ENCODE data around the gene GDF9. TPM values are rescaled to one million over a fixed set of nuclear protein-coding genes. Genes with fewer than 3 reads are reported as not detected.

The GDF9 gene
- total RNA-seq, 1 experiment from 2014 or later, result 0.51 TPM

DNA sequence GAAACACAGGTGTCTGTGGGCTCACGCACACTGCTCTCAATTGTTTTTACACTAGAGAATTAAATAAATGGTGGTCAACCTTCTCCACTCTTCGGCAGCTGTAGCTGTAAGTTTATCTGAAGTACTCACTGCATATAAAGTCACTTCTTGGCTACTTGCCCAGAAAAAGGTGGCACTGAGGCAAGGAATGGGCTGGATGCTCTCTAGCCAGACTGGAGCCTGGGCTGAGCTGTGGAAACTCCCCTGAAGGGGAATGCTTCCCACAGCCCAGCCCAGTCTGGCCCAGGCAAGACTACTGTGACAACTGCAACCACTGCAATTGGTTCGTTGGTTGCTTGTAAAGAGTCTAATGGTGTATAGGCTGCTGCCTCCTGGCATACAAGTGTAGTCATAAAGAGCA lies 11.7 kb upstream of the GDF9 start:
- H3K27me3 Mint-ChIP-seq (ENCODE audit: insufficient read depth, unreplicated experiment), result no peaks in the 10 kb centered on the region
- H3K4me3 Mint-ChIP-seq (ENCODE audit: unreplicated experiment), result no peak overlapping the region
- POLR2A ChIA-PET, result interaction anchor here (1.0 kb wide), 1 partner anchor 11 kb away, joined by 11 read pairs; the partner anchor contains the start of genes GDF9 and UQCRQ
- no peaks in the 10 kb centered on the region for H3K9me3 Mint-ChIP-seq (ENCODE audit: unreplicated experiment)
- no peak overlapping the region for H3K27ac Mint-ChIP-seq (ENCODE audit: low read depth, unreplicated experiment)
- intact Hi-C loops (cut with micrococcal nuclease), result no loop called here
- DNase-seq (ENCODE audit: unreplicated experiment), result peak; percentile 28
- TF ChIP-seq, protein P1, sequence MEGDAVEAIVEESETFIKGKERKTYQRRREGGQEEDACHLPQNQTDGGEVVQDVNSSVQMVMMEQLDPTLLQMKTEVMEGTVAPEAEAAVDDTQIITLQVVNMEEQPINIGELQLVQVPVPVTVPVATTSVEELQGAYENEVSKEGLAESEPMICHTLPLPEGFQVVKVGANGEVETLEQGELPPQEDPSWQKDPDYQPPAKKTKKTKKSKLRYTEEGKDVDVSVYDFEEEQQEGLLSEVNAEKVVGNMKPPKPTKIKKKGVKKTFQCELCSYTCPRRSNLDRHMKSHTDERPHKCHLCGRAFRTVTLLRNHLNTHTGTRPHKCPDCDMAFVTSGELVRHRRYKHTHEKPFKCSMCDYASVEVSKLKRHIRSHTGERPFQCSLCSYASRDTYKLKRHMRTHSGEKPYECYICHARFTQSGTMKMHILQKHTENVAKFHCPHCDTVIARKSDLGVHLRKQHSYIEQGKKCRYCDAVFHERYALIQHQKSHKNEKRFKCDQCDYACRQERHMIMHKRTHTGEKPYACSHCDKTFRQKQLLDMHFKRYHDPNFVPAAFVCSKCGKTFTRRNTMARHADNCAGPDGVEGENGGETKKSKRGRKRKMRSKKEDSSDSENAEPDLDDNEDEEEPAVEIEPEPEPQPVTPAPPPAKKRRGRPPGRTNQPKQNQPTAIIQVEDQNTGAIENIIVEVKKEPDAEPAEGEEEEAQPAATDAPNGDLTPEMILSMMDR (IDR thresholded peaks at IDR 0.05; ENCODE audit: unreplicated experiment), result no peak
- H3K4me1 Mint-ChIP-seq (ENCODE audit: insufficient read depth, unreplicated experiment), result peaks cover 3% of the 10 kb centered on the region
- BruUV-seq (replicated peaks), result no TSS peak
- CTCF ChIA-PET, result interaction anchor here (0.5 to 8.9 kb wide), 5 partner anchors 11 to 691 kb away, joined by 3 to 68 read pairs (median 7); partner anchors contain the start of genes GDF9, SHROOM1 and UQCRQ
- peaks cover 97% of the 10 kb centered on the region for H3K36me3 Mint-ChIP-seq (ENCODE audit: insufficient read depth, unreplicated experiment)

DNA sequence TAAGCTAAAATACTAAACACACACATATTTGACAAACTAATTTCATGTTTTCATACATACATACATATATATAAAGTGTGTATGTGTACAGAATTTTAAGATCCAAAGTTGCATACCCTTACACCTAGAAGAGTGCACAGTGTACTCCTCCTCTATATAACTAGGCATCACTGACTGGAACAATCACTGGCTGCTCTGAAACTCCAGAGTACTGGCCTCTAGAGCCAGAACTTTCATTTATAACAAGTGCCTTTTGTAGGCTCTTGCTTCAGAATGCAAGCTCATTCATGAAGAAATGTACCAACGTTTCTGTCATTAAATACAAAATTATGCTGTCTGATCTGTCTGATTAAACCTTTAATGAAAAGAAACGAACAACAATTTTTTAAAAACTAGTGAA lies 11.2 kb upstream of the GDF9 start:
- no TSS peak for BruUV-seq (replicated peaks)
- Mint-ChIP-seq H3K27me3 (ENCODE audit: insufficient read depth, unreplicated experiment) (no peaks in the 10 kb centered on the region), H3K9me3 (ENCODE audit: unreplicated experiment) (no peaks in the 10 kb centered on the region), H3K27ac (ENCODE audit: low read depth, unreplicated experiment) (no peak overlapping the region), H3K4me1 (ENCODE audit: insufficient read depth, unreplicated experiment) (no peaks in the 10 kb centered on the region), H3K4me3 (ENCODE audit: unreplicated experiment) (no peak overlapping the region), H3K36me3 (ENCODE audit: insufficient read depth, unreplicated experiment) (peaks cover 97% of the 10 kb centered on the region)
- intact Hi-C loops (cut with micrococcal nuclease), result no loop called here
- no peak for DNase-seq (ENCODE audit: unreplicated experiment)
- TF ChIP-seq, protein P1 (IDR thresholded peaks at IDR 0.05; ENCODE audit: unreplicated experiment), result no peak
- ChIA-PET CTCF (interaction anchor here (0.5 to 8.9 kb wide), 6 partner anchors 11 to 692 kb away, joined by 3 to 68 read pairs (median 6); partner anchors contain the start of genes GDF9, SHROOM1 and UQCRQ), POLR2A (interaction anchor here (1.0 to 1.8 kb wide), 3 partner anchors 11 to 85 kb away, joined by 3 to 11 read pairs (median 6); partner anchors contain the start of genes GDF9 and UQCRQ)

DNA sequence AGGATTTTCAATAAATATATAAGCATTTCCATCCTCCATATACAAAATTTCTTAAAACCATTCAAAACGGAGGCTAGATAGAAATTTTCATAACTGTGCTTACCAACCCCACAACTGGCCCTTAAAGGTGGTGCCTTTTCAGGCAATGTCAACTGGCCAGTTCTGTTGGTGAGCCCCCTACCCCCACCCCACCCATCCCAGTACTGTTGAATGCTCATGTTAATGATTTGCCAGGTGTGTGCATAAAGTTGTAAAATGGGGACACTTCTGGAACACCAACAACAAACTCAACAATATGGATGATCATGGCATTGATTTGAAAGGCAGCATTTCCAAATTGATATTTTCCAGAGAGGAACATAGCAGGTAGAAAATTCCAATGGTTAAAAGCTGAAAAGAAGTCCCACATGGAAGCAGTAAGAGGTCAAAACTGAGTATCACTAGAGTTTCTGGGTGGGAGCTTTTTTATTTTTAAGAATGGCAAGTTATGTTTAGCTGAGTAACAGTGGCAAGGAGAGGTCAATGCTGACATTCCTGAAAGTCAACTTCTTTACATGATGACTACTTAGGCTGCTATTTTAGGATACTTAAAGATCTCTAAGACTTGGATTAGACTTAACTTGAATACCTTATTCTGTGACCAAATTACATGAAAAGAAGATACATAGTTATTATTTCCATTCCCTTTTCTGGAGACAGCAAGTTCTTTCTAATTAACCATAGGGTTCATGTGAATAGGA lies 9.9 kb upstream of the GDF9 start:
- no peak for DNase-seq (ENCODE audit: unreplicated experiment)
- CTCF ChIA-PET, result interaction anchor here (0.6 to 8.9 kb wide), 4 partner anchors 10 to 46 kb away, joined by 3 to 68 read pairs (median 5); partner anchors contain the start of genes SHROOM1 and UQCRQ
- intact Hi-C loops (cut with micrococcal nuclease), result no loop called here
- Mint-ChIP-seq H3K36me3 (ENCODE audit: insufficient read depth, unreplicated experiment) (peaks cover 97% of the 10 kb centered on the region), H3K4me3 (ENCODE audit: unreplicated experiment) (no peak overlapping the region), H3K4me1 (ENCODE audit: insufficient read depth, unreplicated experiment) (no peaks in the 10 kb centered on the region), H3K27ac (ENCODE audit: low read depth, unreplicated experiment) (no peak overlapping the region), H3K27me3 (ENCODE audit: insufficient read depth, unreplicated experiment) (no peaks in the 10 kb centered on the region), H3K9me3 (ENCODE audit: unreplicated experiment) (no peaks in the 10 kb centered on the region)
- no TSS peak for BruUV-seq (replicated peaks)
- POLR2A ChIA-PET, result interaction anchor here (0.8 to 1.8 kb wide), 4 partner anchors 10 to 204 kb away, joined by 3 to 6 read pairs (median 3); partner anchors contain the start of genes GDF9 and UQCRQ
- TF ChIP-seq, protein P1 (IDR thresholded peaks at IDR 0.05; ENCODE audit: unreplicated experiment), result no peak

DNA sequence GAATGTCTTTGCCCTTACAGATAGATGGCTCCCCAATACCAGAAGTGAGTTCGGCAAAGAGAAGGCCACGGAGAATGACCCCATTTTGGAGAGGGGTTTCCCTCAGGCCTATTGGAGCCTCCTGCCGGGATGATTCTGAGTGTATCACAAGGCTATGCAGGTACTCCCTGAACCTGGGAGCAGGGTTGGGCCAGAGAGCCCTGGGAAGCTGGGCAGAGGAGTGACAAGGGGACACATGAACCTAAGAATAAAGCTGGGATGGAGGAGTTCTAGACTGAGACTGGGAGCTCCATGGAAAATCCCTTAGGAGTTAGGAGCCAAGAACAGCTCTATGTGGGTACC lies 7.6 kb upstream of the GDF9 start:
- TF ChIP-seq, protein P1 (IDR thresholded peaks at IDR 0.05; ENCODE audit: unreplicated experiment), result no peak
- intact Hi-C loops (cut with micrococcal nuclease), result no loop called here
- Mint-ChIP-seq H3K27ac (ENCODE audit: low read depth, unreplicated experiment) (no peak overlapping the region), H3K36me3 (ENCODE audit: insufficient read depth, unreplicated experiment) (peaks cover 97% of the 10 kb centered on the region), H3K4me3 (ENCODE audit: unreplicated experiment) (no peak overlapping the region), H3K27me3 (ENCODE audit: insufficient read depth, unreplicated experiment) (no peaks in the 10 kb centered on the region), H3K9me3 (ENCODE audit: unreplicated experiment) (no peaks in the 10 kb centered on the region), H3K4me1 (ENCODE audit: insufficient read depth, unreplicated experiment) (no peaks in the 10 kb centered on the region)
- no peak for DNase-seq (ENCODE audit: unreplicated experiment)
- POLR2A ChIA-PET, result interaction anchor here (1.6 to 2.1 kb wide), 2 partner anchors 10 kb away, joined by 3 to 16 read pairs; no protein-coding TSS in a partner anchor
- no TSS peak for BruUV-seq (replicated peaks)
- CTCF ChIA-PET, result interaction anchor here (0.6 to 8.9 kb wide), 4 partner anchors 9 to 46 kb away, joined by 4 to 68 read pairs (median 13); partner anchors contain the start of gene SHROOM1

All from MCF 10A (cell line).